Femur (tissue), 1 donor: ENCODE measurements around the gene LSM14A.
A peak's percentile ranks its signal among the peaks of the same experiment; 100 is the strongest.
"Not testable (repeated sequence)": the region's sequence is repeated elsewhere in the genome, so short reads cannot be mapped to it uniquely, and the experiment has no call there.

Source experiments
- DNase-seq: peaks from one replicate; pipeline ENCODE4 v3.0.0-alpha.2; 2017

The LSM14A gene

GRCh38 chr19:34171877-34172660, at the start of gene LSM14A:
LSM14A (plus strand) TSS chr19:34172504; CDS start chr19:34172643, 139 bp downstream.
- DNase-seq = peak; percentile 96

- no peak for DNase-seq
Observed at GRCh38 chr19:34124828-34125227, 47.5 kb upstream of the LSM14A start.

GRCh38 chr19:34126966-34127365, 45.3 kb upstream of the LSM14A start:
- no peak for DNase-seq

GRCh38 chr19:34127684-34128189, 44.6 kb upstream of the LSM14A start:
- DNase-seq = no peak

- no peak for DNase-seq
Observed at GRCh38 chr19:34128558-34129250, 43.6 kb upstream of the LSM14A start.

GRCh38 chr19:34131100-34131499, 41.2 kb upstream of the LSM14A start:
- DNase-seq = no peak

GRCh38 chr19:34132145-34132544, 40.2 kb upstream of the LSM14A start:
- not testable (repeated sequence) for DNase-seq

- not testable (repeated sequence) for DNase-seq
Observed at GRCh38 chr19:34132706-34133105, 39.6 kb upstream of the LSM14A start.

GRCh38 chr19:34134190-34135053, 37.9 kb upstream of the LSM14A start:
- peak; percentile 91 for DNase-seq

- DNase-seq = no peak
Observed at GRCh38 chr19:34135054-34135800, 37.1 kb upstream of the LSM14A start.

- no peak for DNase-seq
Observed at GRCh38 chr19:34135821-34136611, 36.3 kb upstream of the LSM14A start.

GRCh38 chr19:34141025-34141424, 31.3 kb upstream of the LSM14A start:
- no peak for DNase-seq

GRCh38 chr19:34142440-34142839, 29.9 kb upstream of the LSM14A start:
- no peak for DNase-seq

GRCh38 chr19:34145741-34146202, 26.5 kb upstream of the LSM14A start:
- DNase-seq = peak; percentile 56

GRCh38 chr19:34148658-34149185, 23.6 kb upstream of the LSM14A start:
- DNase-seq = no peak

- no peak for DNase-seq
Observed at GRCh38 chr19:34149873-34150272, 22.4 kb upstream of the LSM14A start.

- no peak for DNase-seq
Observed at GRCh38 chr19:34150558-34150957, 21.7 kb upstream of the LSM14A start.

- DNase-seq = no peak
Observed at GRCh38 chr19:34151439-34151838, 20.9 kb upstream of the LSM14A start.

GRCh38 chr19:34154401-34154800, 17.9 kb upstream of the LSM14A start:
- DNase-seq = no peak

GRCh38 chr19:34155686-34156085, 16.6 kb upstream of the LSM14A start:
- DNase-seq = no peak

GRCh38 chr19:34158966-34159365, 13.3 kb upstream of the LSM14A start:
- not testable (repeated sequence) for DNase-seq
